Esophagus squamous epithelium (tissue), 5 donors: Measurements from ENCODE around the gene LCE6A. TPM values are rescaled to one million over a fixed set of nuclear protein-coding genes. Genes with fewer than 3 reads are reported as not detected.

ENCODE experiments used
- DNase-seq: peaks from one replicate; lab custom pipeline; 2025; lab: John Stamatoyannopoulos, UW
- H3K27ac ChIP-seq, 4 donors: fragments of 200-600 bp; sonication (generic); one replicate each; pipeline ENCODE4 v1.5.1; 2016 to 2019; ENCODE audit warnings: mild to moderate bottlenecking in 1 of 4
- H3K27me3 ChIP-seq, 4 donors: fragments of 200-600 bp; sonication (generic); 1 replicate in 3 of 4; 2 replicates in 1 of 4; pipeline versions ENCODE4 v1.5.1 to v1.6.0; 2017 to 2021; ENCODE audit warnings: antibody characterized with exemption in 1 of 4
- H3K36me3 ChIP-seq, 3 donors: fragments of 200-600 bp; sonication (generic); one replicate each; pipeline ENCODE4 v1.5.1; 2016 to 2019
- H3K4me1 ChIP-seq, 3 donors: fragments of 200-600 bp; sonication (generic); one replicate each; pipeline ENCODE4 v1.5.1; 2017 to 2019
- H3K4me3 ChIP-seq, 4 donors: fragments of 200-600 bp; sonication (generic); 1 replicate in 3 of 4; 2 replicates in 1 of 4; pipeline ENCODE4 v1.5.1; 2016 to 2019; ENCODE audit warnings: mild to moderate bottlenecking in 2 of 4, moderate library complexity in 1 of 4
- H3K9me3 ChIP-seq, 3 donors: fragments of 200-600 bp; sonication (generic); one replicate each; pipeline ENCODE4 v1.5.1; 2016 to 2019
- CTCF ChIP-seq, 6 experiments: fragments of 450-650 bp in 4 of 6; fragments of 200-600 bp in 2 of 6; sonication (generic) in 2 of 6; IDR thresholded peaks; one replicate each; pipeline ENCODE4 v1.5.1; 2016 to 2019; ENCODE audit warnings: antibody characterized with exemption in 6 of 6, mild to moderate bottlenecking in 4 of 6, moderate library complexity in 4 of 6
- POLR2A ChIP-seq, 4 donors: fragments of 450-650 bp; IDR thresholded peaks; one replicate each; pipeline ENCODE4 v1.6.1; 2017; ENCODE audit warnings: antibody characterized with exemption in 4 of 4, mild to moderate bottlenecking in 4 of 4, moderate library complexity in 3 of 4
- WGBS, 2 donors: methylation state at CpG; one replicate each; pipeline ENCODE4 v1.1.5; 2018; 5-methylcytosine and 5-hydroxymethylcytosine counted together
- intact Hi-C: fragments of 100-400 bp; cut with DNase I; formaldehyde crosslinking; loops from one replicate; pipeline ENCODE4 v1.15.0; 2022
- total RNA-seq, 4 donors: library from RNA; depleted of rRNA; stranded (reverse); fragments of >200 nt; gene quantifications; one replicate each; pipeline ENCODE4 v1.1.0, GENCODE V29; 2016
- donor health status: DM: yes; HTN: yes; CAD: no.

Gene LCE6A
- total RNA-seq, 4 donors from 2014 or later = not detected

- Histone ChIP-seq H3K4me1 (peaks cover 0 to 47% (median 12%) of the 10 kb centered on the region in 3 donors), H3K36me3 (no peaks in the 10 kb centered on the region), H3K9me3 (no peaks in the 10 kb centered on the region), H3K27me3 (no peaks in the 10 kb centered on the region), H3K27ac (peak overlapping the region; percentile 26 to 85 (median 80)), H3K4me3 (no peak overlapping the region)
- TF ChIP-seq CTCF (IDR thresholded peaks at IDR 0.05) (no peak), POLR2A (IDR thresholded peaks at IDR 0.05) (no peak)
- no peak for DNase-seq
- intact Hi-C loops = no loop called here
Measured at GRCh38 chr1:152879559-152880198, 37.0 kb downstream of the LCE6A start.

GRCh38 chr1:152880316-152880715 is 37.7 kb downstream of the LCE6A start:
- intact Hi-C loops = no loop called here
- H3K27me3 ChIP-seq = no peaks in the 10 kb centered on the region
- H3K36me3 ChIP-seq = no peaks in the 10 kb centered on the region
- no peaks in the 10 kb centered on the region for H3K9me3 ChIP-seq
- TF ChIP-seq CTCF (IDR thresholded peaks at IDR 0.05) (no peak), POLR2A (IDR thresholded peaks at IDR 0.05) (no peak)
- WGBS, 2 donors = 37 to 46% methylated on average over 4 of the region's 4 CpGs
- peak overlapping the region; percentile 67 to 85 (median 80) for H3K27ac ChIP-seq
- no peak overlapping the region for H3K4me3 ChIP-seq
- H3K4me1 ChIP-seq = peaks cover 0 to 54% (median 15%) of the 10 kb centered on the region in 3 donors
- DNase-seq = no peak

GRCh38 chr1:152880907-152881306 is 38.3 kb downstream of the LCE6A start:
- Histone ChIP-seq H3K36me3 (no peaks in the 10 kb centered on the region), H3K9me3 (no peaks in the 10 kb centered on the region), H3K4me3 (no peak overlapping the region), H3K4me1 (peaks cover 0 to 59% (median 15%) of the 10 kb centered on the region in 3 donors), H3K27me3 (no peaks in the 10 kb centered on the region), H3K27ac (peak overlapping the region; percentile 67 to 85 (median 80))
- no peak for TF ChIP-seq POLR2A (IDR thresholded peaks at IDR 0.05)
- TF ChIP-seq CTCF (IDR thresholded peaks at IDR 0.05) = peak in 1 of 6 experiments; percentile 29
- DNase-seq = no peak
- intact Hi-C loops = no loop called here
- 33 to 48% methylated on average over 3 to 5 of the region's 5 CpGs for WGBS, 2 donors

GRCh38 chr1:152884085-152884484 is 41.4 kb downstream of the LCE6A start:
- intact Hi-C loops = no loop called here
- Histone ChIP-seq H3K36me3 (no peaks in the 10 kb centered on the region), H3K9me3 (no peaks in the 10 kb centered on the region), H3K4me1 (peaks cover 0 to 80% (median 29%) of the 10 kb centered on the region in 3 donors), H3K27me3 (no peaks in the 10 kb centered on the region), H3K27ac (peak overlapping the region in 3 of 4 donors; percentile 47 to 69 (median 51)), H3K4me3 (no peak overlapping the region)
- no peak for DNase-seq
- TF ChIP-seq POLR2A (IDR thresholded peaks at IDR 0.05) (no peak), CTCF (IDR thresholded peaks at IDR 0.05) (no peak)

GRCh38 chr1:152884506-152884905 is 41.9 kb downstream of the LCE6A start:
- Histone ChIP-seq H3K4me1 (peaks cover 0 to 76% (median 29%) of the 10 kb centered on the region in 3 donors), H3K36me3 (no peaks in the 10 kb centered on the region), H3K27me3 (no peaks in the 10 kb centered on the region), H3K27ac (peak overlapping the region in 3 of 4 donors; percentile 47 to 69 (median 51)), H3K4me3 (no peak overlapping the region), H3K9me3 (no peaks in the 10 kb centered on the region)
- no peak for DNase-seq
- no peak for TF ChIP-seq CTCF (IDR thresholded peaks at IDR 0.05)
- no peak for TF ChIP-seq POLR2A (IDR thresholded peaks at IDR 0.05)
- WGBS, 2 donors = no CpG with 5 or more reads among the region's 1 CpG
- intact Hi-C loops = no loop called here
